ENCODE results near the gene DOK5. TPM values are rescaled to one million over a fixed set of nuclear protein-coding genes. Genes with fewer than 3 reads are reported as not detected.

DOK5 gene
- total and polyA plus RNA-seq, 12 donors: 0.51 to 21.1 (median 9.1) TPM

DNA sequence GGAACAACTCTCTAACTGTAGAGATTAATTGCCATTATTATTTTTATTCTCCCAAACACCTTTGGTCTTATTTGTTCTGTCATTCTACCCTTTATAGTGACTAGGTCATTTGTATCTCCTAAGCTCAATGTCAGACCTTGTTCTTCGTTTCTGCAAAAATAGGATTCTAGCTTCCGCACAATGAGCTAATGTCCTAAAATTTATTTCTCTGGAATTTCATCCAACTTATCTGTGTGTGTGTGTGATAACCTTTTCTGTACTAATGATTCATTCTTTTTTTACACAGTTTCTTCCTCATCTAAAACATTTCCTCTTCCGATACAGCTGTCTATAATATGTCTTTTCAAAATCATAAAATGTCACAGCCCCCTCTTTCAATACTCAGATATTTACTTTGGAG lies 84.5 kb downstream of the DOK5 start:
- H3K27ac ChIP-seq: peak overlapping the region in 1 of 10 donors; percentile 19
- H3K27me3 ChIP-seq: no peaks in the 10 kb centered on the region
- intact Hi-C loops (cut with DNase I): no loop called here
- H3K4me3 ChIP-seq: no peak overlapping the region
- TF ChIP-seq, protein P1, sequence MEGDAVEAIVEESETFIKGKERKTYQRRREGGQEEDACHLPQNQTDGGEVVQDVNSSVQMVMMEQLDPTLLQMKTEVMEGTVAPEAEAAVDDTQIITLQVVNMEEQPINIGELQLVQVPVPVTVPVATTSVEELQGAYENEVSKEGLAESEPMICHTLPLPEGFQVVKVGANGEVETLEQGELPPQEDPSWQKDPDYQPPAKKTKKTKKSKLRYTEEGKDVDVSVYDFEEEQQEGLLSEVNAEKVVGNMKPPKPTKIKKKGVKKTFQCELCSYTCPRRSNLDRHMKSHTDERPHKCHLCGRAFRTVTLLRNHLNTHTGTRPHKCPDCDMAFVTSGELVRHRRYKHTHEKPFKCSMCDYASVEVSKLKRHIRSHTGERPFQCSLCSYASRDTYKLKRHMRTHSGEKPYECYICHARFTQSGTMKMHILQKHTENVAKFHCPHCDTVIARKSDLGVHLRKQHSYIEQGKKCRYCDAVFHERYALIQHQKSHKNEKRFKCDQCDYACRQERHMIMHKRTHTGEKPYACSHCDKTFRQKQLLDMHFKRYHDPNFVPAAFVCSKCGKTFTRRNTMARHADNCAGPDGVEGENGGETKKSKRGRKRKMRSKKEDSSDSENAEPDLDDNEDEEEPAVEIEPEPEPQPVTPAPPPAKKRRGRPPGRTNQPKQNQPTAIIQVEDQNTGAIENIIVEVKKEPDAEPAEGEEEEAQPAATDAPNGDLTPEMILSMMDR (IDR thresholded peaks at IDR 0.05): no peak
- peaks cover 0 to 16% (median 0%) of the 10 kb centered on the region in 9 donors for H3K36me3 ChIP-seq
- ATAC-seq (peak in 3 of 8 donors; percentile 21 to 47 (median 27)), DNase-seq (no peak)
- peaks cover 0 to 13% (median 0%) of the 10 kb centered on the region in 9 donors for H3K4me1 ChIP-seq
- no peaks in the 10 kb centered on the region for H3K9me3 ChIP-seq
- 66 to 70% methylated on average over 3 of the region's 3 CpGs for WGBS, 2 donors

DNA sequence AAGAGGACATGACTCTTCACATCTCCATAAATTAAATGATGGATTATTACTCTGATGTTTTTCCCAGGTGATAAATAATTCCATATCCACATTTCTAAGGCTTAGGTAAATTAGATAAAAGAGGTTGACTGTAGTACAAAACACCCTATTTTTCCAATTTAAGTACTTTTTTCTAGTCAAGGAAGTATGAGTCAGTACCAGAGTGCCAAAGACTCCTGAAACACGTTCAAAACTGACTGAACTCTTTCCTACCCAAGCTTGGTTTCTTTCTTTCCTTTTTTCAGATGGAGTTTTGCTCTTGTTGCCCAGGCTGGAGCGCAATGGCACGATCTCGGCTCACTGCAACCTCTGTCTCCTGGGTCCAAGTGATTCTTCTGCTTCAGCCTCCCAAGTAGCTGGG lies 85.0 kb downstream of the DOK5 start:
- intact Hi-C loops (cut with DNase I): no loop called here
- ATAC-seq (peak in 1 of 8 donors; percentile 16), DNase-seq (no peak)
- TF ChIP-seq, protein P1 (IDR thresholded peaks at IDR 0.05): no peak
- peaks cover 0 to 13% (median 0%) of the 10 kb centered on the region in 9 donors for H3K4me1 ChIP-seq
- no peak overlapping the region for H3K27ac ChIP-seq
- no peaks in the 10 kb centered on the region for H3K9me3 ChIP-seq
- no peaks in the 10 kb centered on the region for H3K27me3 ChIP-seq
- WGBS, 2 donors: 83 to 84% methylated on average over 4 of the region's 4 CpGs
- peaks cover 0 to 16% (median 0%) of the 10 kb centered on the region in 9 donors for H3K36me3 ChIP-seq
- H3K4me3 ChIP-seq: no peak overlapping the region

DNA sequence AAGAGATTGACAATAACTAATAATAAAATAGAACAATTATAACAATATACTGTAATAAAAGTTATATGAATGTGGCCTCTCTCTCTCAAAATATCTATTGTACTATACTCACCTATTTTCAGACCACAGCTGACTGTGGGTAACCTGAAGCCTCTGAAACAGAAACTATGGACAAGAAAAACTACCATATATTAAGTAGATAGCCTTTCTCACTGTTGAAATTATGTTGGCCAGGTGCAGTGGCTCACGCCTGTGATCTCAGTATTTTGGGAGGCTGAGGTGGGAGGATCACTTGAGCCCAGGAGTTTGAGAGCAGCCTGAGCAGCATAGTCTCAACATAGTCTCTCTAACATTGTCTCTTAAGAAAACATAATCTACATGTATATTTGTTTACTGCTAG lies 89.9 kb downstream of the DOK5 start:
- ATAC-seq (no peak), DNase-seq (no peak)
- no peak overlapping the region for H3K27ac ChIP-seq
- no peak overlapping the region for H3K4me3 ChIP-seq
- no peaks in the 10 kb centered on the region for H3K36me3 ChIP-seq
- peaks cover 0 to 6% (median 0%) of the 10 kb centered on the region in 9 donors for H3K4me1 ChIP-seq
- H3K9me3 ChIP-seq: no peaks in the 10 kb centered on the region
- 89 to 97% methylated on average over 1 of the region's 1 CpG for WGBS, 2 donors
- intact Hi-C loops (cut with DNase I): no loop called here
- no peaks in the 10 kb centered on the region for H3K27me3 ChIP-seq
- TF ChIP-seq, protein P1 (IDR thresholded peaks at IDR 0.05): no peak

DNA sequence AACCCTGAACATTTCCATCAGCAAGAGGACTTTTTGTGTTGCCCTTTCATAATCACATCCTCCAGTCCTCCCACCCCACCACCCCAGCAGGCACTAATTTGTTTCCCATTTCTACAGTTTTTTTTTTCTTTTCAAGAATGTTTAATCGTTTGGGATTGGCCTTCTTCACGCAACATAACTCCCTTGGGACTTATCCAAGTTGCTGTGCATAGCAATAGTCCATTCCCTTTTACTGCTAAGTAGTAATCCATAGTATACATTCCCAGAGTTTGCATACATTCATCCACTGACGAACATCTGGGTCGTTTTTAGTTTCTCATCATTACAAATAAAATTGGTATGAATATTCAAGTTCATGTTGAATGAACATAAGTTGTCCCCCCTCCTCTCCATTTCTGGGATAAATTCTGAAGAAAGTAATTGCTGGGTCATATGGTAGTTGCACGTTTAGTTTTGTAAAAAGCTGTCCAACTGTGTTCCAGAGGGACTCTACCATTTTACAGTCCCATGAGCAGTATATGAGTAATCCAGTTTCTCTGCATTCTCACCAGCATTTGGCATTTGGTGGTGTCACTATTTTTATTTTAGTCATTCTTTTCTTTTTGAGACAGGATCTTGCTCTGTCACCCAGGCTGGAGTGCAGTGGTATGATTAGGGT lies 90.8 kb downstream of the DOK5 start:
- no peaks in the 10 kb centered on the region for H3K9me3 ChIP-seq
- 74 to 79% methylated on average over 5 of the region's 5 CpGs for WGBS, 2 donors
- ATAC-seq (no peak), DNase-seq (no peak)
- no peaks in the 10 kb centered on the region for H3K27me3 ChIP-seq
- TF ChIP-seq, protein P1 (IDR thresholded peaks at IDR 0.05): no peak
- H3K4me1 ChIP-seq: peaks cover 0 to 15% (median 0%) of the 10 kb centered on the region in 9 donors
- intact Hi-C loops (cut with DNase I): no loop called here
- no peak overlapping the region for H3K27ac ChIP-seq
- no peak overlapping the region for H3K4me3 ChIP-seq
- H3K36me3 ChIP-seq: no peaks in the 10 kb centered on the region
